ENCODE measurements around the gene CDKN2D.
"Not testable (repeated sequence)": the region's sequence is repeated elsewhere in the genome, so short reads cannot be mapped to it uniquely, and the experiment has no call there.

CDKN2D gene

GRCh38 chr19:10580979-10581631, 12.3 kb upstream of the CDKN2D start:
- DNase-seq = peak; percentile 92 to 93

- no peak for DNase-seq
Observed at GRCh38 chr19:10577951-10578350, 9.2 kb upstream of the CDKN2D start.

- DNase-seq = no peak
Observed at GRCh38 chr19:10575011-10575716, 6.4 kb upstream of the CDKN2D start.

- DNase-seq = no peak
Observed at GRCh38 chr19:10574462-10574861, 5.7 kb upstream of the CDKN2D start.

DNA sequence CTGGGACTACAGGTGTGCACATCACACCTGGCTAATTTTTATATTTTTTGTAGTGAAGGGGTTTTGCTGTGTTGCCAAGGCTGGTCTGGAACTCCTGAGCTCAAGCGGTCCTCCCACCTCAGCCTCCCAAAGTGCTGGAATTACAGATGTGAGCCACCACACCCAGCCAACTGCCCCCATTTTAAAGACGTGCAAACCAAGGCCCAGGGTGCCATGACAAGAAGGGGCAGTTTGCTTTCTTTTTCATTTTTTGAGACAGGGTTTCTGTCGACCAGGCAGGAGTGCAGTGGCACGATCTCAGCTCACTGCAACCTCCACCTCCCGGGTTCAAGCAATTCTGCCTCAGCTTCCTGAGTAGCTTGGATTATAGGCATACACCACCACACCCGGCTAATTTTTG, 5.0 kb upstream of the CDKN2D start:
- not testable (repeated sequence) for DNase-seq

DNA sequence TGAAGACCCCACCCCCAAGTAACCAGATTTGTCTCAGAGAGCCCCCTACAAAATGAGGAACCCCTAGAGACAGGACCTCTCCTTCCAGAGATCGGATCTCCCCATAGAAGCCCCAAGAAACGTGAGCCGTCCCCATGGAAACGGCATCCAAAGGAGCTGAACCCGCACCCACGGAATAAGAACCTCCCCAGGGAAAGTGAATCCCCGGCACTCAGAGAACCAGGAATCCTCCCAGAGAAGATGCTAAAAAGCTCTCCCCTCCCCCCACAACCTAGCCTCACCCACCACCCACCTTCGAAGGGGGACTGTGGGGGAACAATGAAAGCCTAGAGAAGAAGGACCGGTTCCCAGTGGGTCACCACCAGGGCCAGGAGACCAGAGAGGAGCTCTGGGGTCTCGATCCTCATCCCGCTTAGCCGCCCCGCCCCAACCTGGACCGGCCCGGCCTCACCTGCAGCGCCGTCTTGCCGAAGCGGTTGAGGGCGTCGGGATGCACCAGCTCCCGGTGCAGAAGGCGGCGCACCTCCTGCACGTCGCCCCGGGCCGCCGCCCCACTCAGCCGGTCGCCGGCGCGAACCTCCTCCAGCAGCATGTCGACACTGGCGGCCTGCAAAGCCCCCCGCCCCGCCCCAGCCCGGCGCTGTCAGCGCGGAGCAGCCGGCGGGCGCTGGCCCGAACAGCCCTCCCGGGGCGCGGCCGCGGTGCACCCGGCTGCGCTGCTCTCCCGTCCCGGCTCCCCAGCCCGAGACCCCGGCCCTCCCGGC, 535 bp downstream of the CDKN2D start:
- DNase-seq = no peak

DNA sequence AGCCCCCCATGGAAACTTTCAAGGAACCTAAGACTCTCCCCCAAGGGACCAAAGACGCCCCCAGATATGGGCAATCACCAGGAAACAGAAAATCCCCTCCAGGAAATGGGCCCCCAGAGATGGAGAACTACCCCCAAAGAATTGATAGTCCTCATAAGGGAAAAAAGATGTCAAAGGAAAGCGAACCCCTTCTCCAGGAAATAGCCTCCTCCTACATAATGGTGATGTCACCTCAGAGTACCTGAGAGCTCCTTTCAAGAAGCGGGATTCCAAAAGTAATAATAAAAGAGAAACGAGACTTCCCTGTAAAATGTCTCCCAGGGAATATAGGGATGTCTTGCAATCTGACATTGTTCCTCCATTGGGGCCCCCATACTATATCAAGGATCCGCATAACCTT, 1.1 kb downstream of the CDKN2D start:
- no peak for DNase-seq

GRCh38 chr19:10566658-10567410, 1.9 kb downstream of the CDKN2D start:
- DNase-seq = no peak

DNA sequence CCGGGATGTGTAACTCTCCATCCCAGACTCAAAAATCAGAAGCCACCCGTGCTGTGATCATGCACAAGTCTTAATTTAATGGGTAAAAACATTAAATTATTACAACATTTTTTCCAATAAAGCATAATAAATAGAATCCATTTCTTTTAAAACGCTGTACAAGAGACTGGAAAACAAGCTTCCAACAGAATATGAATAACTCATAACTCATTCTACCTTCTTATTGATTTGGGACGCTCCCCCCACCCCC, 2.4 kb downstream of the CDKN2D start:
- DNase-seq = no peak

DNA sequence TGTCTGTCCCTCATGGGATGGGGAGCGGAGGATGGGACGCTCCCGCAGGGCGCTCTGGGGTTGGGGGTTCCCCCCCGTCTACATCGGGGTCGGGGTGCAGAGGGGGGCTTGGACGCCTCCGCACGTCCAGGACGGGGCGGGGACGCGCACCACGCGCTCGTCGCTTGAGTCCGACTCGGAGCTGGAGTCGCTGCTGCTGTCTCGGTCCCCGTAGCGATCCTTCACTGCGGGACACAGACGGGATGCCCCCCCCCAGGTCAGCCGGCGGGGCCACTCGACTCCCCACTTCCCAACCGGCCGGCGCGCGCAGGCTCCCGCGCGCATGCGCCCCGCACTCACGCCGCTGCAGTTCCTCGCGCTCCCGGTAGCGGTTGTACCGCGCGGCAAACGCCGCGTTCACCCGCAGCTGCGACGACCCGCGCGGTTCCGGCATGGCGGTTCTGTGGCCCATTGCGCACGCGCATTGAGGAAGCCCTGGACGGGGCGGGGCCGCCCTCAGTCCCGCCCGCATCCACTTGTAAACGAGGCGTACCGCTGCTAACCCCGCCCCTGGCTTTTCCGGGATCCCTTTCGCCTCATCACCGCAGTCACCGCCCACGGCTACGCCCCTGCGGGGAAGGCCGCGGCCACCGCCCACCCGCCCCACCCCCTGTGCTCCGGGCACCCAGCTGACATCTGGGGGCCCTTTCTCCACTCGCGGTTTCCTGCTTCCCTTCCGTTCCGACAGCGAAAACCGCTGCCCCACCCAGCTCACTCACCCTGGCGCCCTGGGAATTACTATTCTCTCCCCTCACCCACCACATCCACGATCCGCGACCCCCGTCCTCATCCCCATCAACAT, 3.0 kb downstream of the CDKN2D start, which contains the start of gene KRI1:
Gene KRI1 (minus strand): TSS at position 444 of the 841 bp plus-strand sequence. CDS start 11 bp downstream, at position 433.
- peak; percentile 95 to 96 for DNase-seq

GRCh38 chr19:10565028-10565566, 3.7 kb downstream of the CDKN2D start:
- peak; percentile 50 to 75 for DNase-seq

DNA sequence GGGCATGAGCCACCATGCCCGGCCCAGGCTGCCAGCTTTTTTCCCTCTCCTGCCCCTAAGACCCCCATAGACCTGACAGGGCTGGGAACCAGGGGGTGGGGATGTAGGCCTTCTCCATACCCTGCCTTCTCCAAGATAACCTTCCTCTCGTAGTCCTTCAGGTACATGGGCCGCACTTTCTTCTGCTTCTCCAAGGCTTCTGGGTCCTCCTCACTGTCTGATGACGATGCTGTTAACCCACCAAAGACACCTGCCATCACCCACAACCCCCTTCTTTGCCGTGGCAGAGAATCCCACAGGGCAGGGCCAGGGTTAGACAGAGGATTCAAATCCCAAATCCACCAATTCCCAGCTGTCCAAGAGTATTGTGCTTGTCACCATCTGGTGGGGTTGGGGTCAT, 6.2 kb downstream of the CDKN2D start:
- no peak for DNase-seq

- no peak for DNase-seq
Observed at GRCh38 chr19:10560154-10560553, 8.6 kb downstream of the CDKN2D start.

DNA sequence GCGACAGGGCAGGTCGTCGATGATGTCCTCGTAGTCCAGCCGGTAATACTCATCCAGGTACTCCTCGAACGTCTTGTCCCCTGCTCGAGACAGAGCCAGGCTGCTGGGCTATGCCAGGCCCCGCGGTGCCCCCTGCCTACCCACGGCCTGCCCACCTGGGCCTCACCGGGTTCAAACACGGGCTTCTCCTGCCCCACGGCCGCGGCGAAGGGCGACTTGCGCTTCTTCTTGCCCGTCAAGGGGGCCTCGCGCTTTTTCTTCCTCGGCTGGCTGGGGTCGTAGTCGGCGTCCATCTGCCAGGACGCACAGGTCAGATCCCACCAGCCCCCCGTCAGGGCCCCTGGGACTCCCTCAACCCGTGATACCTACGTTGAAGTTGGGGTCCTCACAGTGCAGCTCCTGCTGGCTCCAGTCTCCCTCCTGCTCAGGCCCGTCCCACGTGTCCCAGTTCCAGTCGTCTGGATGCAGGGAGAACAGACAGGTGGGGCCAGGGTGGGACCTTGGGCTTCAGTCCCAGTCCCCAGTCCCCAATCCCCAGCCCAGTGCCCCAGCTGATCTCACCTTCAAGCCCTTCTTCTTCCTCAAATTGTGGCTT, 11.1 kb downstream of the CDKN2D start:
- no peak for DNase-seq

- DNase-seq = no peak
Observed at GRCh38 chr19:10555610-10555973, 13.2 kb downstream of the CDKN2D start.

- DNase-seq = no peak
Observed at GRCh38 chr19:10554760-10555609, 13.8 kb downstream of the CDKN2D start.

- peak; percentile 92 to 94 for DNase-seq
Observed at GRCh38 chr19:10553943-10554381, 14.8 kb downstream of the CDKN2D start.

DNA sequence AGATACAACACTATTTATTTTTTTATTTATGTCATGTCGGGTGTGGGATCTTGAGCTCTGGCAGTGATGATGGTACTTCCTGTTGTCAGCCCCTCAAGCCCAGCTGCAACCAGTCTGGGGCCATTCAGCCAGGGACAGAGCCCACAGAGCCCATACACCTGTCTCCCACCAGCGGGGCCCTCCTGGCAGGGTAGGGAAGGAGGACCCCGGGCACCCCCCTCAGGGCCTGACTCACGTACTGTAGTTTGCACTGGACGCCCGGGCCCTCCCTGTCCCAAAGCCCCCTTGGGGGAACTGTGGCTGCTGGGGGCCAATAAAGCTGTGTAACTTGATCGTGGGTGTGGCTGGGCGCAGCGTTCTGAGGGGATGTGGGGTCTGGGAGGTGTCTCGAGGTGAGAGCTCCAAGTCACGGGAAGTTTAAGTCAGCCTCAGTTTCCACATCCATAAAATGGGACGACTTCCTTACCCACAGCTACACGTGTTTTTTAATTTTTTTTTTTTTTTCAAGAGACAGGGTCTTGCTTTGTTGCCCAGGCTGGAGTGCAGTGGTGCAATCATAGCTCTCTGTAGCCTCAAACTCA, 15.6 kb downstream of the CDKN2D start:
- DNase-seq = no peak

DNA sequence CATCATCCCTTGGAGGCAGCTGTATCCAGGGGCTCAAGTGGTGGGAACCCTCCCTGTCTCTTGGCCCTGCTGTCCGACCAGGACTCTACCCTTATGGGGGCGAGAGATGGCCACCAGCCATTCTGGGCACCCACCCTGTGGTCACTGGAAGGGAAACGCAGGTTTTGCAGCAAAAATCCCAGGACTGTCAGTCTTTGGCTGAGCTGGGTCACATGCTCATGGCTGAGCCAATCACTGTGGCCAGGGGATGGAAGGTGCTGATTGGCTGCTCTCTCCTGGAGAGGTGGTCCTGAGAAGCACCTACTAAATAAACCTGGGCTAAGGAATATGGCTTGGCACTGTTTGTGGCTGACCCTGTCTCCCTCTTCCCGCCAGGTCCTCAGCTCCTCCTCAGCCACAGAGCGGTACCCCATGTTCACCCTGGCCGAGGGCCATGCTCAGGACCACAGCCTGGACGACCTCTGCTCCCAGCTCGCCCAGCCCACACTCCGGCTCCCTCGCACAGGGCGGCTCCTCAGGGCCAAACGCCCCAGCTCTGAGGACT, 16.2 kb downstream of the CDKN2D start:
- no peak for DNase-seq

DNA sequence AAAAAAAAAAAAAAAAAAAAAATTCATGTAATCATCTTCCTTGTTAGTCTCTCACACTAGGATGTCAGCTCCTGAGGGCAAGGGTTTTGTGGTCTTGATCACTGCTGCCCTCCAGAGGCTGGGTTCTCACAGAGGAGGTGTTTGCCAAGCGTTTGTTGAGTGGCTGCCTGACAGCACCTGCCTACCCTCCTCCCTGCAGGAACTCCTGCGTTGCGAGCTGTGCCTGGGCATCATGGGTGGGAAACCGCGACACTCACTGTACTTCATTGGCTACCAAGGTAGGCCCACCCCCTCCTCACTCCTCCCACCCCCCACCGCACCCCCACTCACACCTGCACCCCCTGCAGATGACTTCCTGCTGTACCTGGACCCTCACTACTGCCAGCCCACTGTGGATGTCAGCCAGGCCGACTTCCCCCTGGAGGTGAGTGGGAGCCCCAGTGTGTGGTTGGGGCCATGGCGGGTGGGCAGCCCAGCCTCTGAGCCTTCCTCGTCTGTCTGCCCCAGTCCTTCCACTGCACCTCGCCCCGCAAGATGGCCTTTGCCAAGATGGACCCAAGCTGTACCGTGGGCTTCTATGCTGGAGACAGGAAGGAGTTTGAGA, 17.0 kb downstream of the CDKN2D start:
- peak; percentile 16 to 38 for DNase-seq

All from Kasumi-1 (cell line).